A549 (cell line): ENCODE data around the gene TBATA. TPM values are rescaled to one million over a fixed set of nuclear protein-coding genes. Genes with fewer than 3 reads are reported as not detected.

Experiments
- ATAC-seq, 2 experiments: fragments of 200-7000 bp in 1 of 2; fragments of >200 bp in 1 of 2; cut with Nextera tagmentation in 1 of 2; cut with Tn5 transposase in 1 of 2; 3 replicates each; pipeline versions ENCODE4 v1.8.0 to v1.9.1; 2018 to 2020; ENCODE audit warnings: mild to moderate bottlenecking in 1 of 2, moderate library complexity in 1 of 2
- CTCF ChIA-PET: fragments of 300-600 bp; sonication (Branson Sonifier 250); formaldehyde crosslinking; extraction: SDS; loops from one replicate; lab custom pipeline; 2021; ENCODE audit warnings: antibody characterized with exemption, inconsistent platforms; lab: Yijun Ruan, JAX
- POLR2A ChIA-PET: fragments of 350-600 bp; formaldehyde crosslinking; extraction: SDS; loops from one replicate; lab custom pipeline; 2021; ENCODE audit warnings: antibody characterized with exemption, inconsistent platforms; lab: Yijun Ruan, JAX
- DNase-seq, 2 experiments: peaks; one replicate each; pipeline versions ENCODE4 v3.0.0 to v3.0.0-alpha.2; 2011 to 2016; ENCODE audit warnings: low read depth in 1 of 2, low spot score in 1 of 2
- FAIRE-seq: peaks from 2 replicates; lab custom pipeline; 2011; peaks lifted over from hg19 to GRCh38; lab: Jason Lieb, UNC
- H3K27ac ChIP-seq, 2 experiments: fragments of >200 bp; sonication (Bioruptor Twin); formaldehyde crosslinking; 3 replicates each; pipeline ENCODE4 v1.5.1; 2016 to 2017
- H3K4me1 ChIP-seq: fragments of >200 bp; sonication (Bioruptor Twin); formaldehyde crosslinking; 3 replicates; pipeline ENCODE4 v1.6.1; 2016
- H3K4me2 ChIP-seq: fragments of >200 bp; sonication (Bioruptor Twin); formaldehyde crosslinking; 3 replicates; pipeline ENCODE4 v1.6.1; 2016
- H3K4me3 ChIP-seq: fragments of >200 bp; sonication (Bioruptor Twin); formaldehyde crosslinking; 3 replicates; pipeline ENCODE4 v1.5.1; 2016
- H3K9me3 ChIP-seq: fragments of >200 bp; sonication (Bioruptor Twin); formaldehyde crosslinking; 3 replicates; pipeline ENCODE4 v1.6.1; 2016
- BCL3 ChIP-seq: fragments of >200 bp; sonication (Bioruptor Twin); formaldehyde crosslinking; IDR thresholded peaks from 3 replicates; pipeline ENCODE4 v1.6.1; 2016
- BHLHE40 ChIP-seq: IDR thresholded peaks from 2 replicates; pipeline ENCODE4 v1.6.1; 2012; ENCODE audit warnings: low read depth, low read length, inconsistent platforms
- CTCF ChIP-seq: fragments of >200 bp; sonication (Bioruptor Twin); formaldehyde crosslinking; IDR thresholded peaks from 3 replicates; pipeline ENCODE4 v1.5.1; 2016
- E2F6 ChIP-seq: IDR thresholded peaks from 2 replicates; pipeline ENCODE4 v1.6.1; 2012; ENCODE audit warnings: low read depth, borderline replicate concordance
- EHF ChIP-seq: fragments of 250-450 bp; sonication (Bioruptor Pico); IDR thresholded peaks from 2 replicates; pipeline ENCODE4 v1.5.0; 2020; ENCODE audit warnings: mild to moderate bottlenecking
- EHMT2 ChIP-seq: fragments of 200-600 bp; sonication (generic); IDR thresholded peaks from 2 replicates; pipeline ENCODE4 v1.6.1; 2016; ENCODE audit warnings: antibody characterized with exemption, low read depth, mild to moderate bottlenecking, moderate library complexity
- ELK1 ChIP-seq: fragments of 150-350 bp; IDR thresholded peaks from 2 replicates; pipeline ENCODE4 v1.6.1; 2014; ENCODE audit warnings: low read depth, mild to moderate bottlenecking, low read length
- ESRRA ChIP-seq: fragments of 150-350 bp; IDR thresholded peaks from 2 replicates; pipeline ENCODE4 v1.6.1; 2014; ENCODE audit warnings: mild to moderate bottlenecking, low read length, borderline replicate concordance
- FOSB ChIP-seq: fragments of 250-450 bp; sonication (Bioruptor Pico); IDR thresholded peaks from 2 replicates; pipeline ENCODE4 v1.5.0; 2020; ENCODE audit warnings: mild to moderate bottlenecking, moderate library complexity
- FOXS1 ChIP-seq: fragments of 250-450 bp; sonication (Bioruptor Pico); IDR thresholded peaks from 2 replicates; pipeline ENCODE4 v1.5.0; 2020; ENCODE audit warnings: mild to moderate bottlenecking, moderate library complexity
- GATA3 ChIP-seq: IDR thresholded peaks from 2 replicates; pipeline ENCODE4 v1.6.1; 2012; ENCODE audit warnings: borderline replicate concordance
- HES2 ChIP-seq: fragments of >200 bp; sonication (Bioruptor Twin); formaldehyde crosslinking; IDR thresholded peaks from 2 replicates; pipeline ENCODE4 v1.6.1; 2016
- HOXA7 ChIP-seq: fragments of 250-450 bp; sonication (Bioruptor Pico); IDR thresholded peaks from 2 replicates; pipeline ENCODE4 v1.5.0; 2020; ENCODE audit warnings: mild to moderate bottlenecking, moderate library complexity
- HOXB5 ChIP-seq: fragments of 250-450 bp; sonication (Bioruptor Pico); IDR thresholded peaks from 2 replicates; pipeline ENCODE4 v1.5.0; 2020; ENCODE audit warnings: mild to moderate bottlenecking, moderate library complexity
- KDM1A ChIP-seq: fragments of 200-600 bp; sonication (generic); IDR thresholded peaks from 2 replicates; pipeline ENCODE4 v1.6.1; 2016; ENCODE audit warnings: low read depth, mild to moderate bottlenecking
- KDM5A ChIP-seq: fragments of 200-600 bp; sonication (generic); IDR thresholded peaks from 2 replicates; pipeline ENCODE4 v1.6.1; 2016; ENCODE audit warnings: antibody characterized with exemption, mild to moderate bottlenecking
- MYC ChIP-seq: IDR thresholded peaks from 2 replicates; pipeline ENCODE4 v1.6.1; 2012; ENCODE audit warnings: mild to moderate bottlenecking, inconsistent platforms, low read length, improper control_type of control experiment, borderline replicate concordance
- PBX3 ChIP-seq: IDR thresholded peaks from 2 replicates; pipeline ENCODE4 v1.6.1; 2012
- RFX5 ChIP-seq: fragments of 450-650 bp; IDR thresholded peaks from 2 replicates; pipeline ENCODE4 v1.7.1; 2014; ENCODE audit warnings: antibody characterized with exemption, mild to moderate bottlenecking, moderate library complexity
- RNF2 ChIP-seq: fragments of 200-600 bp; sonication (generic); IDR thresholded peaks from 2 replicates; pipeline ENCODE4 v1.6.1; 2016; ENCODE audit warnings: low read depth, mild to moderate bottlenecking, antibody characterized with exemption, moderate library complexity, borderline replicate concordance
- SREBF2 ChIP-seq: fragments of 450-650 bp; IDR thresholded peaks from 2 replicates; pipeline ENCODE4 v1.6.1; 2014; ENCODE audit warnings: mild to moderate bottlenecking, moderate library complexity
- TFCP2L1 ChIP-seq: fragments of 250-450 bp; sonication (Bioruptor Pico); IDR thresholded peaks from 2 replicates; pipeline ENCODE4 v1.5.0; 2021; ENCODE audit warnings: mild to moderate bottlenecking
- USF2 ChIP-seq: fragments of 450-650 bp; IDR thresholded peaks from 2 replicates; pipeline ENCODE4 v1.6.1; 2014; ENCODE audit warnings: antibody characterized with exemption
- ZNF302 ChIP-seq: fragments of 250-450 bp; sonication (Bioruptor Pico); IDR thresholded peaks from 2 replicates; pipeline ENCODE4 v1.9.0; 2021; ENCODE audit warnings: inconsistent platforms, mild to moderate bottlenecking, moderate library complexity
- ZSCAN20 ChIP-seq: fragments of 250-450 bp; sonication (Bioruptor Pico); IDR thresholded peaks from 2 replicates; pipeline ENCODE4 v1.8.0; 2022; ENCODE audit warnings: mild to moderate bottlenecking, moderate library complexity
- WGBS: methylation state at CpG from one replicate; pipeline ENCODE4 v1.1.6; 2017; ENCODE audit errors: missing lambda C conversion rate; 5-methylcytosine and 5-hydroxymethylcytosine counted together
- polyA plus RNA-seq, 4 experiments: library from polyadenylated mRNA; depleted of rRNA in 3 of 4; stranded (reverse); fragments of >200 nt; fragmentation: RNase III in 1 of 4; extraction: RNeasy Plus Mini Kit Qiagen cat#74134 plus additional on column Dnase treatment in 1 of 4; gene quantifications; 2 replicates in 3 of 4; 3 replicates in 1 of 4; pipeline ENCODE4 v1.2.3, GENCODE V29; 2011 to 2017

Gene TBATA
- polyA plus RNA-seq, 2 of the 4 experiments (the other 2 are of a cell fraction): not detected

- Histone ChIP-seq H3K4me3 (no peak overlapping the region), H3K9me3 (no peaks in the 10 kb centered on the region), H3K4me1 (no peaks in the 10 kb centered on the region), H3K27ac (no peak overlapping the region), H3K4me2 (no peak overlapping the region)
- no peak for TF ChIP-seq FOXS1
- no peak for TF ChIP-seq KDM5A
- TF ChIP-seq KDM1A: no peak
- no peak for TF ChIP-seq RFX5
- TF ChIP-seq ELK1: no peak
- TF ChIP-seq USF2: no peak
- no peak for TF ChIP-seq BCL3
- TF ChIP-seq EHF (CRISPR knock-in tag): no peak
- WGBS: 55% methylated on average over 3 of the region's 3 CpGs
- DNase-seq (no peak), FAIRE-seq (no peak), ATAC-seq (peak in 1 of 2 experiments; percentile 48; a peak in 2 of 6 replicates)
- CTCF ChIA-PET: interaction anchor here (1.1 to 3.1 kb wide), 4 partner anchors 10 to 287 kb away, joined by 3 to 16 read pairs (median 4); no protein-coding TSS in a partner anchor
- POLR2A ChIA-PET: no interaction called here
These were observed 36.9 kb downstream of the TBATA start for GRCh38 chr10:70748305-70748704.

GRCh38 chr10:70747192-70747965 lies 37.8 kb downstream of the TBATA start:
- TF ChIP-seq CTCF (no peak), TFCP2L1 (no peak), GATA3 (no peak), ZNF302 (CRISPR knock-in tag) (no peak), RFX5 (no peak), HOXA7 (CRISPR knock-in tag) (no peak), E2F6 (no peak), MYC (no peak), PBX3 (no peak), HES2 (no peak), ZSCAN20 (no peak), BHLHE40 (no peak), SREBF2 (no peak), RNF2 (no peak), EHMT2 (no peak), FOSB (no peak), HOXB5 (CRISPR knock-in tag) (no peak), ESRRA (no peak)
- no peak overlapping the region for H3K4me3 ChIP-seq
- no peaks in the 10 kb centered on the region for H3K9me3 ChIP-seq
- 55% methylated on average over 13 of the region's 15 CpGs for WGBS
- no peaks in the 10 kb centered on the region for H3K4me1 ChIP-seq
- FAIRE-seq (no peak), DNase-seq (no peak), ATAC-seq (no peak)
- no peak overlapping the region for H3K27ac ChIP-seq
- ChIA-PET POLR2A (no interaction called here), CTCF (interaction anchor here (1.1 to 3.1 kb wide), 3 partner anchors 11 to 199 kb away, joined by 3 to 16 read pairs (median 3); no protein-coding TSS in a partner anchor)
- H3K4me2 ChIP-seq: no peak overlapping the region
